Activated naive CD8-positive, alpha-beta T cell treated with anti-CD3 and anti-CD28 coated beads, Interleukin-2, amount 50 U/mL, for 24 hours (primary cell): Measurements from ENCODE around the gene MS4A18.
A peak's percentile ranks its signal among the peaks of the same experiment; 100 is the strongest.

ENCODE experiments used
- ATAC-seq: fragments of 150-1000 bp; cut with Tn5 transposase; one replicate; pipeline ENCODE4 v1.10.0; 2021
- DNase-seq: peaks from one replicate; pipeline ENCODE4 v3.0.0; 2021
- H3K27ac Mint-ChIP-seq: one replicate; pipeline ENCODE4 v1.8.0; 2021; ENCODE audit warnings: mild to moderate bottlenecking, mixed read lengths
- H3K27me3 Mint-ChIP-seq: one replicate; pipeline ENCODE4 v1.8.0; 2021; ENCODE audit warnings: mixed read lengths
- H3K36me3 Mint-ChIP-seq: one replicate; pipeline ENCODE4 v1.8.0; 2021; ENCODE audit warnings: low read depth, mixed read lengths
- H3K4me1 Mint-ChIP-seq: one replicate; pipeline ENCODE4 v1.8.0; 2021; ENCODE audit warnings: mixed read lengths
- H3K4me3 Mint-ChIP-seq: one replicate; pipeline ENCODE4 v1.8.0; 2021; ENCODE audit warnings: mild to moderate bottlenecking, moderate library complexity, mixed read lengths
- H3K9me3 Mint-ChIP-seq: one replicate; pipeline ENCODE4 v1.8.0; 2021; ENCODE audit warnings: mixed read lengths

Gene MS4A18

DNA sequence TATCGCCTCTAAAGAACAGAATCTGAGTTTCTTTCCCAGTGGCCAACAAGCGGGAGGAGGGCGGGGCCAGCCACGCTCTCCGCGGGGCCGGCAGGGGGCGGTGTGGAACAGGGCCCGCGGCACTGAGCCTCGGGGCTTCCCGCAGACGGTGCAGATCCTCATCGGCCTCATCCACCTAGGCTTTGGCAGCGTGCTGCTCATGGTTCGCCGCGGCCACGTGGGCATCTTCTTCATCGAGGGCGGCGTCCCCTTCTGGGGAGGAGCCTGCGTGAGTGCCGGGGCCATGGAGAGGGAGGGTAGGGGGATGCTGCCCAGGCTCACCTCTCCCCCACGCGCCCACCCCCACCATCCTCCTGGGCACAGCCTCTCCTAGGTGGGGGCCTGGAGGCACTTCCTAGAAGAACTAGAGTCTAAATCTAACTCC lies 42.9 kb downstream of the MS4A18 start:
- no peaks in the 10 kb centered on the region for H3K36me3 Mint-ChIP-seq
- DNase-seq (peak; percentile 40), ATAC-seq (no peak)
- no peak overlapping the region for H3K4me3 Mint-ChIP-seq
- no peak overlapping the region for H3K27ac Mint-ChIP-seq
- H3K4me1 Mint-ChIP-seq, result peaks cover 10% of the 10 kb centered on the region
- peaks cover 6% of the 10 kb centered on the region for H3K27me3 Mint-ChIP-seq
- no peaks in the 10 kb centered on the region for H3K9me3 Mint-ChIP-seq

DNA sequence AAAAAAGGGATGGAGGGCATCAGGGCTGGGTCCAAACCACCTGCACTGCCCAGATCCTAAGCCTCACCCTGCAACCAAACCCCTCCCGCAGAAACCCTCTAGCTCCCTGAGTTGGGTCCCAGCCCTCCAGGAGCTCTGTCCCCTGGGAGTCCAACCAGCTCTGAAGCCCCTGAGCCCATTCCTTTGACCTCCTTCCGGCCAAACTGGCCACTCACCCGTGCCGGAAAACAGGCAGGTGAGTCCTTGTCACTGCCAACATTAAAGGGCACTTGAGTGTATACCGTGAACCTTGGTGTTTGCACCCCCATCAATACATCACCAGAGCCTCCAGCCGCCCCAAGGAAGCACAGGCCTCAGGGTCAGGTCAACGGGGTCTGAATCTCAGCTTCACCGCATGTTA lies 43.7 kb downstream of the MS4A18 start:
- Mint-ChIP-seq H3K36me3 (no peaks in the 10 kb centered on the region), H3K4me3 (no peak overlapping the region), H3K27ac (no peak overlapping the region), H3K9me3 (no peaks in the 10 kb centered on the region), H3K4me1 (peaks cover 7% of the 10 kb centered on the region), H3K27me3 (peaks cover 6% of the 10 kb centered on the region)
- no peak for DNase-seq
- no peak for ATAC-seq

DNA sequence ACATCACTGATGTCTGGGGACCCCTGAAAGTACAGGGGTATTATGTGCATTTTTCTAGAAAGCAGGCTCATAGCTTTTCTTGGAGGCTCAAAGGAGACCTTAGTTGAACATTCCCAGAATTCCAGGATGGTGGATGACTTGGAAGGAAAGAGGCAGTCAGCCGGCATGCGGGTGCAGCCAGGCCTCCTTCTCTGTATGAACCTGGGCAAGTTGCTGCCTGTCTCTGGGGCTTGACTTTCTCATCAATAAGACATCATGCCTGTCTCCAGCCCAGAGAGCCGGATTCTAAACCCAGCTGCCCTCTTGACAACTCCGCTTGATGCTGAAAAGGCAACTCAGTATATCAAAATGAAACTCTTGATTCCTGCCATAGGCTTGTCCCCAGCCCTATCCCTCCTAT lies 44.8 kb downstream of the MS4A18 start:
- H3K9me3 Mint-ChIP-seq, result no peaks in the 10 kb centered on the region
- H3K27ac Mint-ChIP-seq, result no peak overlapping the region
- peaks cover under 1% of the 10 kb centered on the region for H3K4me1 Mint-ChIP-seq
- H3K4me3 Mint-ChIP-seq, result no peak overlapping the region
- peaks cover 6% of the 10 kb centered on the region for H3K27me3 Mint-ChIP-seq
- DNase-seq (no peak), ATAC-seq (no peak)
- no peaks in the 10 kb centered on the region for H3K36me3 Mint-ChIP-seq

DNA sequence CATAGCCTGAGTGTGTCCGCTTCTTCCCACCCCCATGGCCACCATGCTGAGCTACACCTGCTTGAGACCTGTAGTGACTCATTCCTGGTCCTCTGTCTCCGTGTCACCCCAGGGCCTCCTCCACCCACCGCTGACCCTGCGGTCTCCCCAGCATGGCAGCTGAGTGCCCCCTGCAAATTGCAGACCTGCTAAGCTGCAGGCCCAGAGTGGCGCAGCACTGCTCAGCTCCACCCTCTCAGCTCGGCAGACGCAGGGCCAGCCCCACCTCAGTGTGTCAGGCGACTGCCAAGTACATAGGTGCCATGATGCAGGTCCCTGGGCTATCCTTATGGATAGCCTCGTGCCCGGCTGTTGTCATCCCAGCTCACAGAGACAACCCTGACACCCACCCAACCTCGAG lies 45.3 kb downstream of the MS4A18 start:
- H3K4me1 Mint-ChIP-seq, result peaks cover 6% of the 10 kb centered on the region
- DNase-seq (no peak), ATAC-seq (no peak)
- H3K9me3 Mint-ChIP-seq, result no peaks in the 10 kb centered on the region
- no peak overlapping the region for H3K27ac Mint-ChIP-seq
- no peaks in the 10 kb centered on the region for H3K36me3 Mint-ChIP-seq
- no peak overlapping the region for H3K4me3 Mint-ChIP-seq
- peaks cover 6% of the 10 kb centered on the region for H3K27me3 Mint-ChIP-seq

DNA sequence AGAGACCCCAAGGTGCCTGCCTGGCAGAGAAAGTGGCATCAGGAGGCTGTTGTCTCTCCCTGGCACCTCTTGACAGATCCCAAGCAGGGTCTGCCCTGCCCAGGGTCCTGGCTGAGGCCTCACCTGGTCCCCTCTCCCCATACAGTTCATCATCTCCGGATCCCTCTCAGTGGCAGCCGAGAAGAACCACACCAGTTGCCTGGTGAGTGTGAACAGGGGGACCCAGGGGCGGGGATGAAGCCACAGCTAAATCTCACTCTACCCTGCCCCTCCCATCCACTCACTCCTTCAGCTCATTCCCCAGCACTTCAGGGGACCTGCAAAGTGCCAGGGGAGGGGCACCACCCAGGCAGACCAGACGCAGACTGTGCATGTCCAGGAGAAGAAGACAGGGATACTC lies 46.6 kb downstream of the MS4A18 start:
- H3K36me3 Mint-ChIP-seq, result no peaks in the 10 kb centered on the region
- H3K4me1 Mint-ChIP-seq, result peaks cover 8% of the 10 kb centered on the region
- DNase-seq (no peak), ATAC-seq (no peak)
- peaks cover 8% of the 10 kb centered on the region for H3K27me3 Mint-ChIP-seq
- H3K4me3 Mint-ChIP-seq, result no peak overlapping the region
- H3K27ac Mint-ChIP-seq, result no peak overlapping the region
- no peaks in the 10 kb centered on the region for H3K9me3 Mint-ChIP-seq

DNA sequence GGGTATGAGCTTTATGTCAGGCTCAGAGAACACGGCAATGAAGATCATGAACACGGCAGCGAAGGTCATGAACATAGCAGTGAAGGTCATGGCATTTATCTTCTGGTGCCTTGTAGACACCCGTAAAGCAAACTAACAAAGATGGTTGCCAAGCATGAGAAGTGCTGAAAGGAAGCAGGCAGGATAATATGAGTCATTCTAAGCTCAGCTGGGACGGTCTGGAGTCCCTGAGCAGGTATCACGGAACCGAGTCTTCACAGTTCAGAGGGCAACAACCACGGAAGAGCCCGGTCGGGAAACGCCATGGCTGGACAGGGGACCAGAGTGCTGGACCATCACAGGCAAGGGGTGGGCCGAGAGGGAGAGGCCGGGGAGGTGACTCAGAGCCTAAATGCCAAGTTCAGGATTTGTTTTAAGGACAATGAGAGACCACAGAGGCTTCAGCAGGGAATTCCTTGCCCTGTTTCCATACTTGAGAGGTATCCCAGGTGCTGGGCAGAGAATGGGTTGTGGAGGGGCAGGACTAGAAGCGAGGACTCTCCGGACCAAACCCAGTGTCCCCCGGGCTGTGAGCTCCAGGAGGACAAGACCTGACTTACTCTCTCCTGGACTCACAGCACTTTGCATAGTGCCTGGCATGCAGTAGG lies 47.5 kb downstream of the MS4A18 start:
- Mint-ChIP-seq H3K9me3 (no peaks in the 10 kb centered on the region), H3K4me3 (no peak overlapping the region), H3K27ac (no peak overlapping the region), H3K4me1 (peaks cover 8% of the 10 kb centered on the region), H3K36me3 (no peaks in the 10 kb centered on the region), H3K27me3 (peaks cover 3% of the 10 kb centered on the region)
- ATAC-seq (no peak), DNase-seq (no peak)

DNA sequence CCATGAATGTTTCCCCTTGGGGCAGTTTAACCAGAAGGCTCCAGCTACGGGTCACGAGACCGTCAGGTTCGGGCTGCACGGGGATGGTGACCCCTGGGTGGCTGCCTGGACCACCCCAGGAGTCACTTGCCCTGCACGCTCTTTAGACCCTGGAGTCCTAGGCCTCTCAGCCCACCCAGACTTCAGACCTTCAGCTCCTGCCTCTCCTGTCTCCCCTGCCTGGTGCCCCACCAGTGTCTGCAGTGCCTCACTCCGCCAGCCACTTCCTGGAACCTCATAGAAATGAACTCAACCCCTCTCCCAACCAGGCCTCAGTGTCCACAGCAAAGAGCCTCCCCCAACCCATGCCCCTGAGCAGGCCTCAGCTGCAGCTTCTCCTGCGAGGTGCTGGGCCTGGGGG lies 48.1 kb downstream of the MS4A18 start:
- ATAC-seq (no peak), DNase-seq (no peak)
- H3K27ac Mint-ChIP-seq, result no peak overlapping the region
- no peaks in the 10 kb centered on the region for H3K9me3 Mint-ChIP-seq
- no peaks in the 10 kb centered on the region for H3K36me3 Mint-ChIP-seq
- H3K4me3 Mint-ChIP-seq, result no peak overlapping the region
- H3K27me3 Mint-ChIP-seq, result peaks cover 2% of the 10 kb centered on the region
- H3K4me1 Mint-ChIP-seq, result peaks cover 8% of the 10 kb centered on the region

DNA sequence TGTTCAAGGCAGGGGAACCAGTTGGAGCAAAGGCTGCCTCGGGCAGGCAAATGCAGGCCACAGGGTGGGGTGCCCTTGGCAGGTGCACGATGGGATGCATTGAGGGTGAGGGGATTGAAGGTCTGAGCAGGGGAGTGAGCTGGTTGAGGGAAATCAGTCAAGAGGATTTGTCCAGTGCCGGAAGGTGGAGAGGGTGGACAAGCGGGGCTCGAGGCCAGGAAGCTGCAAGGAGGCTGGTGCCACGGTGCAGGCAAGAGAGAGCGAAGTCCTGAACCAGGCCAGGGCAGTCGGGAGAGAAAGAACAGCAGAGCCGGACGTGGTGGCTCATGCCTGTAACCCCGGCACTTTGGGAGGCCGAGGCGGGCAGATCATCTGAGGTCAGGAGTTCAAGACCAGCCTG lies 50.2 kb downstream of the MS4A18 start:
- no peaks in the 10 kb centered on the region for H3K9me3 Mint-ChIP-seq
- no peaks in the 10 kb centered on the region for H3K36me3 Mint-ChIP-seq
- DNase-seq (no peak), ATAC-seq (no peak)
- H3K4me3 Mint-ChIP-seq, result no peak overlapping the region
- H3K4me1 Mint-ChIP-seq, result peaks cover 8% of the 10 kb centered on the region
- H3K27me3 Mint-ChIP-seq, result peaks cover 2% of the 10 kb centered on the region
- no peak overlapping the region for H3K27ac Mint-ChIP-seq

DNA sequence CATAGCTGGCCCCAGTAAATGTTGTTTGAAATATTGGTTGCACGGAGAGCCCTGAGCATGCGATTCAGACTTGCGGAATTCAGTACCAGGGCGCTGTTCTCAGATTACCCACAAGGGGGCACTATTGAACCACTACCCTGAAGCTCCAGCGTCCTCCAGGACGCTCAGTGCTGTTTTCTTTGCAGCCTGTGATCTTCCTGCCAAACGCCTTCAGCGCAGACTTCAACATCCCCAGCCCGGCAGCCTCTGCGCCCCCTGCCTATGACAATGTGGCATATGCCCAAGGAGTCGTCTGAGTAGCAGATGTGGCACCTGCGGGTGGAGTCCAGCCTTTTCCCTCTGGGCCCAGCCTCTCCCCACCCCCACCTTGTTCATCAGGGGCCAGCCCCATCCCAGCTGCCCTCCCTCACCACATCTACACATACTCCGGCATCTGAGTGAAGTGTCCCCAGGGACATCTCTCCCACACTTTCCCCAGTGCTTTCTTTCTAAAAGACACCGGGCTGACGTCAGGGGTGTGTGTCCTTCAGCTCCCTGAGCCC lies 51.0 kb downstream of the MS4A18 start:
- peaks cover 2% of the 10 kb centered on the region for H3K27me3 Mint-ChIP-seq
- H3K27ac Mint-ChIP-seq, result no peak overlapping the region
- H3K36me3 Mint-ChIP-seq, result no peaks in the 10 kb centered on the region
- peak; percentile 86 for ATAC-seq
- peaks cover 8% of the 10 kb centered on the region for H3K4me1 Mint-ChIP-seq
- DNase-seq, result peak; percentile 83
- no peaks in the 10 kb centered on the region for H3K9me3 Mint-ChIP-seq
- no peak overlapping the region for H3K4me3 Mint-ChIP-seq

DNA sequence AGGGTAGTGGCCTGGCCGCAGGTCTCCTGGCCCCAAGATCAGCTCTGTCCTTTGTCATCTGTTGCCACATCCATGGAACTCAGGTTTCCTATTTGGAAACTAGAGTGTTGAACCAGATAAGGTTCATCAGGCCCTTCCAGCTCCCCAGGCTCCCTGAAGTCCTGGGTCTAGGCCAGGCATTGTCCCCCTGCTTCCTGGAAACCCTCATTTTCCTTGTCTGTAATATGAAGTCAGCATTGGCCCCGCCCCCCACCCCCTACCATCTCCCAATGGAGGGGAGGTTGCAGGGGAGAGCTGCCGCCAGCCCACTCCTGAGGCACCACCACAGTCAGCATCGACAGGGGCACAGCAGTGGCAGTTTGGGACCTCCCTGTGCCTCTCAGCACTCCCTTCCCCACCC lies 51.6 kb downstream of the MS4A18 start:
- Mint-ChIP-seq H3K36me3 (no peaks in the 10 kb centered on the region), H3K27me3 (peaks cover 2% of the 10 kb centered on the region), H3K27ac (no peak overlapping the region), H3K4me1 (peaks cover 8% of the 10 kb centered on the region), H3K9me3 (no peaks in the 10 kb centered on the region), H3K4me3 (no peak overlapping the region)
- ATAC-seq (no peak), DNase-seq (no peak)

DNA sequence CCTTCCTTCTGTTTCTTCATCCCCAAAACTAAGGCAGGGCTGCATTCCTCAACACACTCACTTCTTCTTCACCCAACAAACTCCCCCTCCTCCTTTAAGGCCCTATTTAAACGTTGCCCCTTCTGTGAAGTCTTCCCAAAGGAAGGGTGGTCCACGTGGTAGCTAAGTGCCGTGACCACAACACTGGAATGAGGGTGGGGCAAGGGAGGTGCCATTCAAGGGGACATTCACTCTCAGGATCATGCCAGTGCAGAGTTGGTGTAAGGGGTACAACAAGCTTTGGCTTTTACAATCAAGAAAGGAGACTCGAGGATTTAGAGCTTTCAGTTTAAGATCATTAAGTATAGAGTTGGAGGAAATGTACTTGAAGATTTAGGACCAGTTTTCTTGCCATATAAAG lies 52.6 kb downstream of the MS4A18 start:
- no peak overlapping the region for H3K27ac Mint-ChIP-seq
- peaks cover 2% of the 10 kb centered on the region for H3K27me3 Mint-ChIP-seq
- no peaks in the 10 kb centered on the region for H3K36me3 Mint-ChIP-seq
- peaks cover 8% of the 10 kb centered on the region for H3K4me1 Mint-ChIP-seq
- no peak overlapping the region for H3K4me3 Mint-ChIP-seq
- no peaks in the 10 kb centered on the region for H3K9me3 Mint-ChIP-seq
- no peak for ATAC-seq
- DNase-seq, result no peak

DNA sequence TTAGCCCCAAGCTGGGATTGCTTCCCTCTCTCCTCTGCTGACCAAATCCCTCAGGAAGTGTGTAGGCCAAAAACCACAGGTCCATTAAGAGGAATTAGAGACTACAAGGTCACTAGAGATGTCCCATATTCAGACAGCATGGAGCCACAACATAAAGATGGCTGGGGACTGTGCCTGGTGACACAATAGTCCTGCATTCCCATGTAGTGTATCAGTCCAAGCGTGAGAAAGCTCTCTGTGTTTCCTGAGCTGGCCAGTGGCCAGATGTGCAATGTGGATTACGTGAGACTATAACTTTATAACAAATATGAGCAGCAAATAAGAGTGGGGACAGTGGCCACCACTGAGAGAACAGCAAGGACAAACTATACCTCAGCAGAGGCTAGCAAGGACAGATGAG lies 53.1 kb downstream of the MS4A18 start:
- Mint-ChIP-seq H3K9me3 (no peaks in the 10 kb centered on the region), H3K36me3 (no peaks in the 10 kb centered on the region), H3K4me3 (no peak overlapping the region), H3K4me1 (peaks cover 8% of the 10 kb centered on the region), H3K27ac (no peak overlapping the region), H3K27me3 (peaks cover 2% of the 10 kb centered on the region)
- ATAC-seq (no peak), DNase-seq (no peak)

DNA sequence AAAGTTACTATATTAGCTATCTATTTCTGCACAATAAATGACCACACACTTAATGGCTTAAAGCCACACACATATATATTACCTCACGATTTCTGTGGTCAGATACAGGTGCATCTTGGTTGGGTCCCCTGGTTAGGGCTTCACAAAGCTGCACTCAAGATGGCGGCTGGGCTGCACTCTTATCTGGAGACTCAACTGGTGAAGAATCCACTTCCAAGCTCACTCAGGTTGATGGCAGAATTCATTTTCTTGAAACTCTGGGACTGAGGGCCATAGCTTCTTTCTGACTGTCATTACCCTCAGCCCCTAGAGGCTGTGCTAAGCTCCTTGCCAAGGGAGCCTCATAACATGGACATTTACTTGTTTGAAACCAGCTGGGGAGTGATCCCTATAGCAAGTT lies 55.5 kb downstream of the MS4A18 start:
- ATAC-seq, result no peak
- H3K27ac Mint-ChIP-seq, result no peak overlapping the region
- H3K36me3 Mint-ChIP-seq, result no peaks in the 10 kb centered on the region
- H3K4me3 Mint-ChIP-seq, result no peak overlapping the region
- H3K27me3 Mint-ChIP-seq, result peaks cover 2% of the 10 kb centered on the region
- no peaks in the 10 kb centered on the region for H3K9me3 Mint-ChIP-seq
- DNase-seq, result no peak
- peaks cover 2% of the 10 kb centered on the region for H3K4me1 Mint-ChIP-seq

DNA sequence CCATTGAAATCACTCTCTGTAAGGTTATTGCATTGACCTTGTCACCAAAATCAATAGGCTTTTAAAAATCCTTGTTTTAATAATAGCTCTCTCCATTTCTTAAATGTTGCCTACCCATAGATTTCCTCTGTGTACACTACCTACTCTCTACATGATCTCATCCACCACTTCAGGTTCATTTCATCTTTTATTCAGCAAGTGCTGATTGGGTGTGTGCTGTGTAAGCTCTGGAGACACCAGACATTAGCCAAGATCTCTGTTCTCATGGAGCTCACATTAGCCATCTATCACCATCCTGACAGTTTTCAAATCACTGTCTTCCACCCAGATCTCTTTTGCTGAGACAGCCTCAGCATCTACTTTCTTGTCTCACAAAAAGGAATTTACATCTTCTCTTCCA lies 56.3 kb downstream of the MS4A18 start:
- no peaks in the 10 kb centered on the region for H3K36me3 Mint-ChIP-seq
- no peaks in the 10 kb centered on the region for H3K4me1 Mint-ChIP-seq
- DNase-seq, result no peak
- H3K27ac Mint-ChIP-seq, result no peak overlapping the region
- no peaks in the 10 kb centered on the region for H3K27me3 Mint-ChIP-seq
- H3K4me3 Mint-ChIP-seq, result no peak overlapping the region
- ATAC-seq, result no peak
- H3K9me3 Mint-ChIP-seq, result no peaks in the 10 kb centered on the region

DNA sequence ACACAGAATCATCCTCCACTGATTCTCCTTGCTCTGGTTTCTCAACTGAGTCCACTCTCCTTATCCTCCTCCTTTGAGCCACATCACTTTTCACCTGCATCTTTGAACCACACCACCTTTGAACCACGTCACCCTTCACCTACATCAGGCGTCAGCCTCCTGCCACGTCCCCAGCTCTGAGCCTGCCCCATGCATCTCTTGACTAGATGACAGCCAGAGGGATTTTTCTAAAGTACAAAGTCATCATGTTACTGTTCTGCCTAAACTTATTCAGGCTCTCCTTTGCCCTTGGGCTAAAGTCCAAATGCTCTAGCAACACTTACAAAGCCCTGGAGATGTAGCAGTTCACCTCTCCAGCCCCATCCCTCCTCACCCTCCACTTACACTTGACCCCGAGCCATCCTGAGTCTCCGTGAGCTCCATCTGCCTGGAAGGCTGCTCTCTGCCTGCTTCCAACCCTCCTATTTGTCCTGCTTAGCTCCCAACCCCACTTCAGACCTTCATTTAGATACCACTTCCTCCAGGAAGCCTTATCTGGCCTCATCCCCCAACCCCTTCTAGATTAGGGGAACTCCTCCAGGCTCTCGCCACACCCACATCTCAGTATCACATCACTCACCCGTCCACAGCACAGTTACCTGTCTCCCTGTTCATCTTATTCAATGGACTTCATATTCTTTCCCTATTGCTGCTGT lies 56.9 kb downstream of the MS4A18 start:
- DNase-seq, result no peak
- Mint-ChIP-seq H3K4me1 (no peaks in the 10 kb centered on the region), H3K9me3 (no peaks in the 10 kb centered on the region), H3K4me3 (no peak overlapping the region), H3K27me3 (no peaks in the 10 kb centered on the region), H3K36me3 (no peaks in the 10 kb centered on the region), H3K27ac (no peak overlapping the region)
- no peak for ATAC-seq
